ENCODE measurements around the gene MYOG. TPM values are rescaled to one million over a fixed set of nuclear protein-coding genes. Genes with fewer than 3 reads are reported as not detected.

The MYOG gene
- total RNA-seq, 4 donors from 2014 or later, result not detected

- WGBS, result 75% methylated on average over 1 of the region's 1 CpG
- TF ChIP-seq CTCF (IDR thresholded peaks at IDR 0.05) (no peak), POLR2A (IDR thresholded peaks at IDR 0.05) (no peak), POLR2AphosphoS5 (IDR thresholded peaks at IDR 0.05) (no peak), EP300 (IDR thresholded peaks at IDR 0.05) (no peak)
- H3K4me1 ChIP-seq, result no peaks in the 10 kb centered on the region
Measured at GRCh38 chr1:203093754-203094410, 8.1 kb upstream of the MYOG start.

GRCh38 chr1:203091761-203092330 is 6.0 kb upstream of the MYOG start:
- peak in 1 of 2 donors; percentile 52 for DNase-seq (ENCODE audit: low spot score in 2 of 2)

More at GRCh38 chr1:203093754-203094410, 8.1 kb upstream of the MYOG start:
- Histone ChIP-seq H3K4me3 (no peak overlapping the region), H3K27ac (no peak overlapping the region), H3K36me3 (no peaks in the 10 kb centered on the region), H3K9me3 (peaks cover 13% of the 10 kb centered on the region), H3K27me3 (no peaks in the 10 kb centered on the region)
- DNase-seq (ENCODE audit: low spot score in 2 of 2), result peak in 1 of 2 donors; percentile 34

GRCh38 chr1:203091199-203091477 is 5.3 kb upstream of the MYOG start:
- Histone ChIP-seq H3K4me1 (no peaks in the 10 kb centered on the region), H3K4me3 (no peak overlapping the region), H3K36me3 (no peaks in the 10 kb centered on the region), H3K9me3 (peaks cover 13% of the 10 kb centered on the region), H3K27ac (no peak overlapping the region), H3K27me3 (no peaks in the 10 kb centered on the region)
- DNase-seq (ENCODE audit: low spot score in 2 of 2), result peak in 1 of 2 donors; percentile 34
- WGBS, result 80% methylated on average over 4 of the region's 4 CpGs
- TF ChIP-seq POLR2A (IDR thresholded peaks at IDR 0.05) (no peak), EP300 (IDR thresholded peaks at IDR 0.05) (no peak), POLR2AphosphoS5 (IDR thresholded peaks at IDR 0.05) (no peak), CTCF (IDR thresholded peaks at IDR 0.05) (no peak)

More at GRCh38 chr1:203091761-203092330, 6.0 kb upstream of the MYOG start:
- TF ChIP-seq POLR2AphosphoS5 (IDR thresholded peaks at IDR 0.05) (no peak), CTCF (IDR thresholded peaks at IDR 0.05) (no peak), POLR2A (IDR thresholded peaks at IDR 0.05) (no peak), EP300 (IDR thresholded peaks at IDR 0.05) (no peak)
- no peak overlapping the region for H3K4me3 ChIP-seq
- 57% methylated on average over 6 of the region's 6 CpGs for WGBS
- H3K27me3 ChIP-seq, result no peaks in the 10 kb centered on the region
- peaks cover 13% of the 10 kb centered on the region for H3K9me3 ChIP-seq
- no peaks in the 10 kb centered on the region for H3K4me1 ChIP-seq
- no peaks in the 10 kb centered on the region for H3K36me3 ChIP-seq
- no peak overlapping the region for H3K27ac ChIP-seq

GRCh38 chr1:203090421-203091198 is 4.8 kb upstream of the MYOG start:
- 72% methylated on average over 6 of the region's 6 CpGs for WGBS
- H3K4me3 ChIP-seq, result no peak overlapping the region
- H3K4me1 ChIP-seq, result no peaks in the 10 kb centered on the region
- peak in 1 of 2 donors; percentile 55 for DNase-seq (ENCODE audit: low spot score in 2 of 2)
- H3K9me3 ChIP-seq, result peaks cover 12% of the 10 kb centered on the region
- no peak for TF ChIP-seq EP300 (IDR thresholded peaks at IDR 0.05)
- no peak for TF ChIP-seq CTCF (IDR thresholded peaks at IDR 0.05)
- TF ChIP-seq POLR2AphosphoS5 (IDR thresholded peaks at IDR 0.05), result no peak
- no peak for TF ChIP-seq POLR2A (IDR thresholded peaks at IDR 0.05)
- H3K36me3 ChIP-seq, result no peaks in the 10 kb centered on the region
- H3K27me3 ChIP-seq, result no peaks in the 10 kb centered on the region
- no peak overlapping the region for H3K27ac ChIP-seq

- 74% methylated on average over 7 of the region's 7 CpGs for WGBS
Measured at GRCh38 chr1:203089651-203090045, 3.8 kb upstream of the MYOG start.

More at GRCh38 chr1:203089651-203090045, 3.8 kb upstream of the MYOG start:
- Histone ChIP-seq H3K27ac (no peak overlapping the region), H3K36me3 (no peaks in the 10 kb centered on the region), H3K9me3 (peaks cover 3% of the 10 kb centered on the region), H3K4me3 (no peak overlapping the region), H3K4me1 (no peaks in the 10 kb centered on the region), H3K27me3 (no peaks in the 10 kb centered on the region)
- TF ChIP-seq EP300 (IDR thresholded peaks at IDR 0.05), result no peak
- no peak for TF ChIP-seq CTCF (IDR thresholded peaks at IDR 0.05)
- DNase-seq (ENCODE audit: low spot score in 2 of 2), result peak in 1 of 2 donors; percentile 62

Measured in suprapubic skin (tissue), 4 donors.